ENCODE data around the gene STK4.

The STK4 gene

DNA sequence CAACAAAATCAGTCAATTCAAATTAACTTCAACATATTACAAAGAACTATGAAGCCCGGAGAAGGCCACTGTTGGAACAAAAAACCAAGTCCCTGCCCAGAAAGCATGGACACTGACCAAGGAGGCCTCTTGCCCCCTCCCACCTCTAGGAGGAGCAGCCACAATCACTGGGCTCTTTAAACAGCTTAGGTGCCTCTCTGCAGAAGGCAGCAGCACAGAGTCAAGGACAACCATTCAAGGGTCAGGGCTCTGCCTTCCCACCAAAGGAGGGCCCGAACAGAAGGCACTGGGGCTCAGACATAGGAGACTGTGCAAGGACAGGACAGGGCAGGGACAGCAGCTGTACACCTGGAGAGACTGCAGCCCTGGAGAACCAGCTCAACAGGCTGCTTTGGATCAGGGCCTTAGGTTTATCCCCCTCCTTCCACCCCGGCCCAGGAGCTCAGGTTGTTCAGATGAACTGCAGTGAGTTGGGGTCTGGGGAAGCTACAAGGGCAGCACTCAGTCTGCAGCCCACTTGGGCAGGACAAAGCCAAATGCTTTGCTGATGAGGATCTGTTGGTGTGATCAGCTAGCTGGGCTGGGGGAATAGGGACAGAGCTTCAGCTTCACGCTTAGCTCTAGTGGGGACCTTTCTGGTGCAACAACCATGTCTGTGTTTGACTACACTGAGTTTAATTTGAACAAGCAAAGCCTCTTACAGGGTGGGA, 23.9 kb upstream of the STK4 start:
- H3K4me3 ChIP-seq (ENCODE audit: low read length), result no peak overlapping the region
- TF ChIP-seq, protein P1, sequence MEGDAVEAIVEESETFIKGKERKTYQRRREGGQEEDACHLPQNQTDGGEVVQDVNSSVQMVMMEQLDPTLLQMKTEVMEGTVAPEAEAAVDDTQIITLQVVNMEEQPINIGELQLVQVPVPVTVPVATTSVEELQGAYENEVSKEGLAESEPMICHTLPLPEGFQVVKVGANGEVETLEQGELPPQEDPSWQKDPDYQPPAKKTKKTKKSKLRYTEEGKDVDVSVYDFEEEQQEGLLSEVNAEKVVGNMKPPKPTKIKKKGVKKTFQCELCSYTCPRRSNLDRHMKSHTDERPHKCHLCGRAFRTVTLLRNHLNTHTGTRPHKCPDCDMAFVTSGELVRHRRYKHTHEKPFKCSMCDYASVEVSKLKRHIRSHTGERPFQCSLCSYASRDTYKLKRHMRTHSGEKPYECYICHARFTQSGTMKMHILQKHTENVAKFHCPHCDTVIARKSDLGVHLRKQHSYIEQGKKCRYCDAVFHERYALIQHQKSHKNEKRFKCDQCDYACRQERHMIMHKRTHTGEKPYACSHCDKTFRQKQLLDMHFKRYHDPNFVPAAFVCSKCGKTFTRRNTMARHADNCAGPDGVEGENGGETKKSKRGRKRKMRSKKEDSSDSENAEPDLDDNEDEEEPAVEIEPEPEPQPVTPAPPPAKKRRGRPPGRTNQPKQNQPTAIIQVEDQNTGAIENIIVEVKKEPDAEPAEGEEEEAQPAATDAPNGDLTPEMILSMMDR (conservative IDR thresholded peaks at IDR 0.05; ENCODE audit: low read depth, low read length), result peak; percentile 10
- DNase-seq (ENCODE audit: low read depth), result no peak

DNA sequence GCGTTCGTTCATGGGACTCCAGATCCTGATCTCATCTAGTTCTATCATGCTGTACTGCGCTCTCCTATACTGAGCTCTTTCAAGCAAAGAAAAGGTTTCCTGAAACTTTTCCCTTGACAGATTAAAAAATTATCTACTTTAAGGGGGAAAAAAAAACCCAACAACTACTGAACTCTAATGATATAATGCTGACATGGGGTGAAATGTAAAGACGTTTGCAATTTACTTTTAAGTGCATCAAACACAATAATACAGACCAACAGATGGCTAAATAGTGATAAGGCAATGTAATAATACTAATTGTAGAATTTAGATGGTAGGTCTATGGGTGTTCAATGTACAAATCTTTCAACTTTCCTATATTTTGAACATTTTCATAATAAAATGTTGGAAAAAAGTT, 22.5 kb upstream of the STK4 start:
- TF ChIP-seq, protein P1 (conservative IDR thresholded peaks at IDR 0.05; ENCODE audit: low read depth, low read length), result no peak
- DNase-seq (ENCODE audit: low read depth), result no peak
- H3K4me3 ChIP-seq (ENCODE audit: low read length), result no peak overlapping the region

DNA sequence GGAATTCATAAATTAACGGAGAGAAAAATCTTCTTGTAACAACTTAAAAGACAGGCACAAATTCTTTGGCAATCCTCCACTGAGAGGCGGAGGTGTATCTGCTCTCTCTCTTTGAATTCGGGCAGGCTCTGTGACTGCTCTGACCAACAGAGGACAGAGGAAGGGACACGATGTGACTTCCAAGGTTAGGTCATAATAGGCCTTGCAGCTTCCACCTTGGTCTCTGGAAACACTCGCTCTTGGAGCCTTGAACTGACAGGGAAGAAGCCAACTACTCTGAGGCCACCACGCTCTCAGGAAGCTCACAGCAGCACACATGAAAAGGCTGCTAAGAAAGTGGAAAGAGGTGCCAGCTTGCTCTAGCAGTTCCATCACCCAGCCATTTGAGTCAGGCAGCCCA, 21.1 kb upstream of the STK4 start:
- TF ChIP-seq, protein P1 (conservative IDR thresholded peaks at IDR 0.05; ENCODE audit: low read depth, low read length), result no peak
- H3K4me3 ChIP-seq (ENCODE audit: low read length), result no peak overlapping the region
- no peak for DNase-seq (ENCODE audit: low read depth)

DNA sequence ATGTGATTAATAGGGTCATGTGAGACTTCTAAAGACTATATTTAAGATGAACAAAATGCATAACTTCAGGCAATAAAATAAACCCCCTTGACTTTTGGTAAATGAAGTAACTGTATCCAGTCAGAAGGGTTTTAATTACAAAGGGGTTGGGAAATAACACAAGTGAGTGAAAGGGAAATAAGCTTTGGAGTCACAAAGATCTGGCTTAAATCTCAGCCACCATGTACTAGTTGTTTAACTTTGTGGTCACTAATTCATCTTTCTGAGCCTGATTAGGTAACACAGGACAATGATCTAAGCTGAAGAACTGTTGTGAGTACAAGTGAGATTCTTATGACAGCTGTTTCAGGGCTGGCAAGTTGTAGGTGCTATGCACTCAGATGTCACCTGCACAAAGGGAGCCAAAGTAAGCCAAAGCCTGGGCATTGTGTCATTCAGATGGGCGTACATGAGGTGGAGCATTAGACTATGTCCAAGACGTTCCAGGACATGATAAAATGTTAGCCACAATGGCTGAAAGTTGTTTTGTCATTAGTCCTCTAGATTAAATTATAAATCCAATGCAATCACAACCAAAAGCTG, 19.9 kb upstream of the STK4 start:
- no peak for DNase-seq (ENCODE audit: low read depth)
- TF ChIP-seq, protein P1 (conservative IDR thresholded peaks at IDR 0.05; ENCODE audit: low read depth, low read length), result no peak
- no peak overlapping the region for H3K4me3 ChIP-seq (ENCODE audit: low read length)

DNA sequence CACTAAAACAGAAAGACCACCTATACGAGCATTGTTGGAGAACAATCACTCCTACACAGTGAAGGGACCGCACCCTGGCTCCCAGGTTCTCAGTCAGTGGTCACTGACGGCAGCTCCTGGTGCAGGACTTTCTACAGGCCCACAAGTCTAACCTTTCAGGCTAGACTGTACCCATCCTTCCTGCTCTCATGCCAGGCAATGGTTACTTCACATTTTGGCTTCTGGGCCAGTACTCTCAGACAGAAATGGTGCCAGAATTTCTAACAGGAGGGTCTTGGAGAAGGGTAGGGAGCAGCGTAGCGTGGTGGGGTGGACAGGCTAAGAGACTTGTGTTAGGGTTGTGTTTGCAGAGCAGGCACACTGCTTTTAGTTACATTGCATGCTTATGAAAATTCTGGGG, 18.2 kb upstream of the STK4 start:
- no peak for DNase-seq (ENCODE audit: low read depth)
- no peak overlapping the region for H3K4me3 ChIP-seq (ENCODE audit: low read length)
- TF ChIP-seq, protein P1 (conservative IDR thresholded peaks at IDR 0.05; ENCODE audit: low read depth, low read length), result no peak

GRCh38 chr20:44948513-44948912, 17.8 kb upstream of the STK4 start:
- no peak for DNase-seq (ENCODE audit: low read depth)
- H3K4me3 ChIP-seq (ENCODE audit: low read length), result no peak overlapping the region
- TF ChIP-seq, protein P1 (conservative IDR thresholded peaks at IDR 0.05; ENCODE audit: low read depth, low read length), result no peak

DNA sequence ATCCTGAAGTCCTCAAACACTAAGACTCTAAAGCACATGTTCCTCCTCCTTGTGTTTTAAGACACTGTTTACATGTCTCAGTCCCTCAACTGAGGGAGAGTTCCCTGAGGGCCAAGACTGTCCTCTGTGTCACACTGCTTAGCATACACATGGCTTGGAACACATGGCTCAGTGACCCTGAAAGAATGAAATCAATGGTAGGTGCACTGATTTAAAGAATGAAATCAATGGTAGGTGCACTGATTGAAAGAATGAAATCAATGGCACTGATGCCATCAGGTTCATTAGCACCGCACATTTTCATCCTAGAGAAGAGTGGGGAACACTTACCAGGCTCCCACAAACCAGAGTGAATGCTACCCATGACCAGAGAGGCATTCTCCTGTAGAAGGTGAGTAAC, 15.9 kb upstream of the STK4 start:
- no peak overlapping the region for H3K4me3 ChIP-seq (ENCODE audit: low read length)
- DNase-seq (ENCODE audit: low read depth), result no peak
- TF ChIP-seq, protein P1 (conservative IDR thresholded peaks at IDR 0.05; ENCODE audit: low read depth, low read length), result no peak
